H9 (cell line): ENCODE data around the gene TIMP1. TPM values are rescaled to one million over a fixed set of nuclear protein-coding genes. Genes with fewer than 3 reads are reported as not detected.

ENCODE experiments used
- DNase-seq: peaks from one replicate; pipeline ENCODE4 v3.0.0-alpha.2; 2017
- H2AFZ ChIP-seq: one replicate; pipeline ENCODE4 v1.6.1; 2013; ENCODE audit warnings: mild to moderate bottlenecking, low read length, control low read depth, moderate library complexity
- H2AK5ac ChIP-seq: 2 replicates; pipeline ENCODE4 v1.6.1; 2013; ENCODE audit warnings: low read length, control low read depth, mixed read lengths; ENCODE audit not compliant: insufficient read length
- H2BK120ac ChIP-seq: one replicate; pipeline ENCODE4 v1.6.1; 2013; ENCODE audit warnings: low read depth, mild to moderate bottlenecking, low read length, control low read depth, inconsistent platforms; ENCODE audit not compliant: poor library complexity, severe bottlenecking
- H2BK12ac ChIP-seq: 2 replicates; pipeline ENCODE4 v1.6.1; 2013; ENCODE audit warnings: low read length, control low read depth, mixed read lengths, low read depth; ENCODE audit not compliant: insufficient read length
- H2BK15ac ChIP-seq: 2 replicates; pipeline ENCODE4 v1.6.1; 2013; ENCODE audit warnings: low read depth, low read length, control low read depth
- H2BK20ac ChIP-seq: one replicate; pipeline ENCODE4 v1.6.1; 2013; ENCODE audit warnings: low read depth, mild to moderate bottlenecking, low read length, control low read depth, inconsistent platforms; ENCODE audit not compliant: poor library complexity, severe bottlenecking
- H2BK5ac ChIP-seq: 2 replicates; pipeline ENCODE4 v1.6.1; 2013; ENCODE audit warnings: low read length, control low read depth, mixed read lengths; ENCODE audit not compliant: insufficient read length
- H3K14ac ChIP-seq: 2 replicates; pipeline ENCODE4 v1.6.1; 2013; ENCODE audit warnings: low read length, control low read depth; ENCODE audit not compliant: insufficient read depth
- H3K18ac ChIP-seq: 2 replicates; pipeline ENCODE4 v1.6.1; 2013; ENCODE audit warnings: low read depth, mild to moderate bottlenecking, mixed read lengths, low read length, control low read depth; ENCODE audit not compliant: insufficient read length
- H3K23ac ChIP-seq: 2 replicates; pipeline ENCODE4 v1.6.1; 2013; ENCODE audit warnings: low read length, control low read depth, mixed read lengths, low read depth; ENCODE audit not compliant: insufficient read length
- H3K23me2 ChIP-seq: 2 replicates; pipeline ENCODE4 v1.6.1; 2013; ENCODE audit warnings: low read depth, mild to moderate bottlenecking, mixed read lengths, low read length, control low read depth; ENCODE audit not compliant: insufficient read length, poor library complexity, severe bottlenecking
- H3K27ac ChIP-seq: 2 replicates; pipeline ENCODE4 v1.5.1; 2013; ENCODE audit warnings: low read length, control low read depth, mixed read lengths, low read depth; ENCODE audit not compliant: insufficient read length
- H3K27me3 ChIP-seq: 2 replicates; pipeline ENCODE4 v1.6.1; 2013; ENCODE audit warnings: low read length, control low read depth, inconsistent platforms; ENCODE audit not compliant: insufficient read depth
- H3K4ac ChIP-seq: 2 replicates; pipeline ENCODE4 v1.6.1; 2013; ENCODE audit warnings: low read depth, mild to moderate bottlenecking, control low read depth, inconsistent platforms, low read length, moderate library complexity
- H3K4me1 ChIP-seq: 2 replicates; pipeline ENCODE4 v1.6.1; 2013; ENCODE audit warnings: low read length, control low read depth, inconsistent platforms; ENCODE audit not compliant: insufficient read depth
- H3K4me2 ChIP-seq: 2 replicates; pipeline ENCODE4 v1.6.1; 2013; ENCODE audit warnings: low read length, control low read depth, mixed read lengths; ENCODE audit not compliant: insufficient read length, insufficient read depth
- H3K56ac ChIP-seq: 2 replicates; pipeline ENCODE4 v1.6.1; 2013; ENCODE audit warnings: low read depth, mild to moderate bottlenecking, mixed read lengths, low read length, control low read depth; ENCODE audit not compliant: insufficient read length
- H3K79me1 ChIP-seq: 2 replicates; pipeline ENCODE4 v1.6.1; 2013; ENCODE audit warnings: low read depth, mild to moderate bottlenecking, moderate library complexity, low read length, control low read depth, inconsistent platforms; ENCODE audit not compliant: insufficient read depth, poor library complexity, severe bottlenecking
- H3K79me2 ChIP-seq: 2 replicates; pipeline ENCODE4 v1.6.1; 2013; ENCODE audit warnings: low read length, control low read depth, inconsistent platforms; ENCODE audit not compliant: insufficient read depth
- H3K9ac ChIP-seq: 2 replicates; pipeline ENCODE4 v1.6.1; 2013; ENCODE audit warnings: low read length, control low read depth, mixed read lengths; ENCODE audit not compliant: insufficient read length; ENCODE audit errors: extremely low read depth
- H3K9me3 ChIP-seq: one replicate; pipeline ENCODE4 v1.6.1; 2013; ENCODE audit warnings: low read depth, low read length, inconsistent platforms; ENCODE audit not compliant: control insufficient read depth
- H3T11ph ChIP-seq: one replicate; pipeline ENCODE4 v1.6.1; 2013; ENCODE audit warnings: mild to moderate bottlenecking, low read length, control low read depth, inconsistent platforms
- H4K20me1 ChIP-seq: one replicate; pipeline ENCODE4 v1.6.1; 2013; ENCODE audit not compliant: control insufficient read depth, insufficient read length, insufficient read depth
- H4K5ac ChIP-seq: 2 replicates; pipeline ENCODE4 v1.6.1; 2013; ENCODE audit warnings: low read depth, mild to moderate bottlenecking, mixed read lengths, low read length, control low read depth; ENCODE audit not compliant: insufficient read length
- H4K8ac ChIP-seq: replicated peaks from 2 replicates; pipeline ENCODE4 v1.6.1; 2013; ENCODE audit warnings: low read length, control low read depth, mixed read lengths, low read depth; ENCODE audit not compliant: insufficient read length
- H4K91ac ChIP-seq: 2 replicates; pipeline ENCODE4 v1.6.1; 2013; ENCODE audit warnings: low read depth, mild to moderate bottlenecking, moderate library complexity, mixed read lengths, low read length, control low read depth; ENCODE audit not compliant: insufficient read length
- H3K27ac Mint-ChIP-seq, 3 experiments: 2 replicates in 2 of 3; 3 replicates in 1 of 3; pipeline ENCODE4 v1.8.0; 2020 to 2021; ENCODE audit warnings: mixed read lengths in 3 of 3, mild to moderate bottlenecking in 1 of 3, moderate library complexity in 1 of 3
- H3K27me3 Mint-ChIP-seq: 2 replicates; pipeline ENCODE4 v1.8.0; 2021; ENCODE audit warnings: low read depth, mild to moderate bottlenecking, moderate library complexity, mixed read lengths
- H3K36me3 Mint-ChIP-seq, 3 experiments: 2 replicates in 2 of 3; 3 replicates in 1 of 3; pipeline ENCODE4 v1.8.0; 2020 to 2021; ENCODE audit warnings: low read depth in 3 of 3, mixed read lengths in 3 of 3; ENCODE audit not compliant: insufficient read depth in 1 of 3
- H3K4me1 Mint-ChIP-seq, 2 experiments: 2 replicates each; pipeline ENCODE4 v1.8.0; 2020; ENCODE audit warnings: mixed read lengths in 2 of 2
- H3K4me3 Mint-ChIP-seq, 2 experiments: 2 replicates in 1 of 2; 3 replicates in 1 of 2; pipeline ENCODE4 v1.8.0; 2020 to 2021; ENCODE audit warnings: mild to moderate bottlenecking in 2 of 2, mixed read lengths in 2 of 2, moderate library complexity in 1 of 2
- H3K9me3 Mint-ChIP-seq, 2 experiments: 2 replicates in 1 of 2; 3 replicates in 1 of 2; pipeline ENCODE4 v1.8.0; 2020; ENCODE audit warnings: mild to moderate bottlenecking in 2 of 2, mixed read lengths in 2 of 2, moderate library complexity in 1 of 2
- WGBS: extraction: QIAGEN DNeasy Blood & Tissue Kit; methylation state at CpG from one replicate; pipeline ENCODE4 v1.1.7; 2013; ENCODE audit warnings: missing lambda C conversion rate, low lambda C conversion rate, mixed read lengths; ENCODE audit not compliant: insufficient read length; ENCODE audit errors: extremely low coverage; 5-methylcytosine and 5-hydroxymethylcytosine counted together
- total RNA-seq: library from RNA; stranded (reverse); gene quantifications from 2 replicates; pipeline ENCODE4 v1.2.1, GENCODE V29; 2021
- TF ChIP-seq, protein P1 (sequence below): fragments of 200-600 bp; sonication (generic); conservative IDR thresholded peaks from 3 replicates; pipeline ENCODE4 v1.8.0; 2021; ENCODE audit warnings: antibody characterized with exemption, mild to moderate bottlenecking

Gene TIMP1
- total RNA-seq, 1 experiment from 2014 or later: 65.1 TPM

- Histone ChIP-seq H3K14ac (no peak overlapping the region), H3K4me2 (no peak overlapping the region), H3K79me1 (no peaks in the 10 kb centered on the region), H4K20me1 (no peaks in the 10 kb centered on the region), H3K23me2 (no peaks in the 10 kb centered on the region), H4K8ac (no peak overlapping the region), H2BK12ac (no peak overlapping the region), H3T11ph (no peak overlapping the region), H4K91ac (no peak overlapping the region), H3K27ac (no peak overlapping the region), H4K5ac (no peak overlapping the region), H3K9me3 (peaks cover 29% of the 10 kb centered on the region), H3K23ac (no peak overlapping the region), H3K79me2 (no peaks in the 10 kb centered on the region), H3K9ac (no peak overlapping the region), H2BK5ac (no peak overlapping the region), H2AK5ac (no peak overlapping the region), H2BK20ac (no peak overlapping the region), H3K27me3 (no peaks in the 10 kb centered on the region), H3K18ac (no peak overlapping the region), H3K4me1 (no peaks in the 10 kb centered on the region), H3K4ac (no peak overlapping the region), H2BK15ac (no peak overlapping the region), H2AFZ (no peak overlapping the region), H3K56ac (no peak overlapping the region), H2BK120ac (no peak overlapping the region)
- no peak overlapping the region for H3K4me3 Mint-ChIP-seq
- no peak for DNase-seq
- WGBS: no CpG with 5 or more reads among the region's 12 CpGs
- peaks cover 41 to 63% (median 62%) of the 10 kb centered on the region in 3 experiments for H3K36me3 Mint-ChIP-seq
- TF ChIP-seq, protein P1, sequence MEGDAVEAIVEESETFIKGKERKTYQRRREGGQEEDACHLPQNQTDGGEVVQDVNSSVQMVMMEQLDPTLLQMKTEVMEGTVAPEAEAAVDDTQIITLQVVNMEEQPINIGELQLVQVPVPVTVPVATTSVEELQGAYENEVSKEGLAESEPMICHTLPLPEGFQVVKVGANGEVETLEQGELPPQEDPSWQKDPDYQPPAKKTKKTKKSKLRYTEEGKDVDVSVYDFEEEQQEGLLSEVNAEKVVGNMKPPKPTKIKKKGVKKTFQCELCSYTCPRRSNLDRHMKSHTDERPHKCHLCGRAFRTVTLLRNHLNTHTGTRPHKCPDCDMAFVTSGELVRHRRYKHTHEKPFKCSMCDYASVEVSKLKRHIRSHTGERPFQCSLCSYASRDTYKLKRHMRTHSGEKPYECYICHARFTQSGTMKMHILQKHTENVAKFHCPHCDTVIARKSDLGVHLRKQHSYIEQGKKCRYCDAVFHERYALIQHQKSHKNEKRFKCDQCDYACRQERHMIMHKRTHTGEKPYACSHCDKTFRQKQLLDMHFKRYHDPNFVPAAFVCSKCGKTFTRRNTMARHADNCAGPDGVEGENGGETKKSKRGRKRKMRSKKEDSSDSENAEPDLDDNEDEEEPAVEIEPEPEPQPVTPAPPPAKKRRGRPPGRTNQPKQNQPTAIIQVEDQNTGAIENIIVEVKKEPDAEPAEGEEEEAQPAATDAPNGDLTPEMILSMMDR: no peak
- H3K4me1 Mint-ChIP-seq: peaks cover 10 to 17% of the 10 kb centered on the region in 2 experiments
- peaks cover 75 to 87% of the 10 kb centered on the region in 2 experiments for H3K9me3 Mint-ChIP-seq
- H3K27me3 Mint-ChIP-seq: no peaks in the 10 kb centered on the region
- H3K27ac Mint-ChIP-seq: no peak overlapping the region
Observed at GRCh38 chrX:47564438-47565085, 17.7 kb upstream of the TIMP1 start.
